ENCODE results near the gene PDIK1L. TPM values are rescaled to one million over a fixed set of nuclear protein-coding genes. Genes with fewer than 3 reads are reported as not detected.
"Not testable (repeated sequence)": the region's sequence is repeated elsewhere in the genome, so short reads cannot be mapped to it uniquely, and the experiment has no call there.

The PDIK1L gene
- total RNA-seq, 4 donors from 2014 or later, result 4.4 to 8.7 (median 5.9) TPM

DNA sequence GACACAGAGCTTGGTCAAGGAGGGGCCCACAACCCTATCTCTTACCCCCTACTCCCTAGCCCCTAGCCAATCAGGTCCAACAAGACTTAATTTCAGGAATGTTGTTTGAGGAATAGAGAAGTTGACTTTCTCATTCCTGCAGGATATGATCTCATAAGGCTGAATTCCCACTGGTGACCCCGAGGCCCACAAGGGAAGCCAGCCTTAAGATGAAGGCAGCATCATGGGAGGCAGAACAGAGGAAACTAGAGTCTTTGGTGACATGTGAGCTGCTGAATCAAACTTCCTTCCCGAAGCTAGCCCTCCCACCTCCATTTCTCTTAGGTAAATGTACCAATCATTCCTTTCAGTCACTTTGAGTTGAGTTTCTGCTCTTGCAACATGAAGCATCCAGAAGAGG lies 9.1 kb upstream of the PDIK1L start:
- H3K27me3 ChIP-seq, result no peaks in the 10 kb centered on the region
- H3K36me3 ChIP-seq, result no peaks in the 10 kb centered on the region
- no peak for ATAC-seq
- no peak overlapping the region for H3K4me3 ChIP-seq
- H3K4me1 ChIP-seq, result peaks cover 3 to 12% of the 10 kb centered on the region in 2 donors
- H3K27ac ChIP-seq, result no peak overlapping the region
- no peaks in the 10 kb centered on the region for H3K9me3 ChIP-seq
- no peak for DNase-seq
- TF ChIP-seq POLR2A (IDR thresholded peaks at IDR 0.05), result no peak
- TF ChIP-seq, protein P1, sequence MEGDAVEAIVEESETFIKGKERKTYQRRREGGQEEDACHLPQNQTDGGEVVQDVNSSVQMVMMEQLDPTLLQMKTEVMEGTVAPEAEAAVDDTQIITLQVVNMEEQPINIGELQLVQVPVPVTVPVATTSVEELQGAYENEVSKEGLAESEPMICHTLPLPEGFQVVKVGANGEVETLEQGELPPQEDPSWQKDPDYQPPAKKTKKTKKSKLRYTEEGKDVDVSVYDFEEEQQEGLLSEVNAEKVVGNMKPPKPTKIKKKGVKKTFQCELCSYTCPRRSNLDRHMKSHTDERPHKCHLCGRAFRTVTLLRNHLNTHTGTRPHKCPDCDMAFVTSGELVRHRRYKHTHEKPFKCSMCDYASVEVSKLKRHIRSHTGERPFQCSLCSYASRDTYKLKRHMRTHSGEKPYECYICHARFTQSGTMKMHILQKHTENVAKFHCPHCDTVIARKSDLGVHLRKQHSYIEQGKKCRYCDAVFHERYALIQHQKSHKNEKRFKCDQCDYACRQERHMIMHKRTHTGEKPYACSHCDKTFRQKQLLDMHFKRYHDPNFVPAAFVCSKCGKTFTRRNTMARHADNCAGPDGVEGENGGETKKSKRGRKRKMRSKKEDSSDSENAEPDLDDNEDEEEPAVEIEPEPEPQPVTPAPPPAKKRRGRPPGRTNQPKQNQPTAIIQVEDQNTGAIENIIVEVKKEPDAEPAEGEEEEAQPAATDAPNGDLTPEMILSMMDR (IDR thresholded peaks at IDR 0.05 in 4 of 5, conservative IDR thresholded peaks at IDR 0.05 in 1 of 5), result no peak
- intact Hi-C loops (cut with DNase I; ENCODE audit: low total_unique reads), result no loop called here
- in situ Hi-C loops (cut with MboI; ENCODE audit: low sequenced_read_pairs in 4 of 4), result loop anchor here in 2 of 4 donors (5.0 kb wide), 1 partner anchor 45 kb away; no protein-coding TSS in a partner anchor

DNA sequence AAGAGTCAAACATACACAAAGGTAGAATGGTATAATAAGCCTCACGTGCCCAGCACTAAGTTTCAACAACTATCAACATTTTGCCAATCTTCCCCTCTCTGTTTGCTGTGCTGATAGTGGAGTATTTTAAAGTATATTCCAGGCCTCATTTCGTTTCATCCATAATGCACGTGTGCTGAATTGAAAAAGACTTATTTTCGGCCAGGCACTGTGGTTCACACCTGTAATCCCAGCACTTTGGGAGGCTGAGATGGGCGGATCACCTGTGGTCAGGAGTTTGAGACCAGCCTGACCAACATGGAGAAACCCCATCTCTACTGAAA lies 6.4 kb upstream of the PDIK1L start:
- not testable (repeated sequence) for H3K36me3 ChIP-seq, DNase-seq, ATAC-seq, H3K9me3 ChIP-seq, H3K27me3 ChIP-seq, H3K4me3 ChIP-seq
- intact Hi-C loops (cut with DNase I; ENCODE audit: low total_unique reads) (loop anchor here (1.0 kb wide), 2 partner anchors 40 to 216 kb away; no protein-coding TSS in a partner anchor), in situ Hi-C loops (cut with MboI; ENCODE audit: low sequenced_read_pairs in 4 of 4) (loop anchor here in 2 of 4 donors (5.0 kb wide), 1 partner anchor 42 kb away; no protein-coding TSS in a partner anchor)
- H3K27ac ChIP-seq, result peak overlapping the region in 2 of 4 donors; percentile 53 to 61
- peaks cover 10 to 13% of the 10 kb centered on the region in 2 donors for H3K4me1 ChIP-seq

DNA sequence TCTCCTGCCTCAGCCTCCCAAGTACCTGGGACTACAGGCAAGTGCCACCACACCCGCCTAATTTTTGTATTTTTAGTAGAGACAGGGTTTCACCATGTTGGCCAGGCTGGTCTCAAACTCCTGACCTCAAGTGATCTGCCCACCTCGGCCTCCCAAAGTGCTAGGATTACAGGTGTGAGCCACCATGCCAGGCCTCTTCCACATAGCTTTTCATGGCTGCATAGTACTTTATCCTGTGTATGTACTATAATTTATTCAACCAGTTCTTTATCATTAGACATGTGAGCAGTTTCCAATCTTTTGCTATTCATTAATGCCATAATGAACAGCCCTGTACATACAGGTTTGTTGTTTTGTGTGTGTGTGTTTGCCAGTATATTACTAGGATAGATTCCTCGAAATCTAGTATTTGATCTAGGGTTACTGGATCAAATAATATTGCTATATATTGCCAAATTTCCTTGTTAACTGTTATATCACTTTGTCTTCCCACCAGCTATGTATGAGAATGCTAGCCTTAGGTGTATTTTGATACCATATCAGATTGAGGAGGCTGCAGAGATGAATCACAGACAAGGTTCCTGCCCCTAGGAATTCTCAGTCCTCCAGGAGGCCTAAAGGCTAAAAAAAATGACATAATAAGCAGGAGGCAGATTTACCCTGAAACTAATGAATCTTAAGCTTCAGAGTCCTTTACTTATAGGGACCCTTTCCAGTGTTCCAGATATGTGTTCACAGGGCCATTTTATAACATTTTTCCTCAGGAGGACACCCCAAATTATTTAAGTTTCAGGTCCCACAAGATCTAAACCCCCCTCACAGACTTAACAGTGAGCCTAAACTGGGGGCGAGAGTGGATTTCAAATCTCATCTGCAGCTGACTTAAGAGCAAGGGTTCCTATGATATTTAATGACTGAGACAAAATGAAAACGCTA lies 2.1 kb upstream of the PDIK1L start:
- no peak overlapping the region for H3K4me3 ChIP-seq
- H3K27ac ChIP-seq, result peak overlapping the region; percentile 96 to 98 (median 97)
- H3K9me3 ChIP-seq, result no peaks in the 10 kb centered on the region
- TF ChIP-seq POLR2A (IDR thresholded peaks at IDR 0.05), result no peak
- TF ChIP-seq, protein P1 (IDR thresholded peaks at IDR 0.05 in 4 of 5, conservative IDR thresholded peaks at IDR 0.05 in 1 of 5), result no peak
- no peaks in the 10 kb centered on the region for H3K27me3 ChIP-seq
- H3K36me3 ChIP-seq, result no peaks in the 10 kb centered on the region
- H3K4me1 ChIP-seq, result peaks cover 28 to 36% of the 10 kb centered on the region in 2 donors
- DNase-seq (no peak), ATAC-seq (no peak)
- in situ Hi-C loops (cut with MboI; ENCODE audit: low sequenced_read_pairs in 4 of 4), result loop anchor here in 2 of 4 donors (5.0 kb wide), 1 partner anchor 38 kb away; no protein-coding TSS in a partner anchor
- intact Hi-C loops (cut with DNase I; ENCODE audit: low total_unique reads), result loop anchor here (2.0 to 5.0 kb wide), 4 partner anchors 15 to 128 kb away; no protein-coding TSS in a partner anchor

DNA sequence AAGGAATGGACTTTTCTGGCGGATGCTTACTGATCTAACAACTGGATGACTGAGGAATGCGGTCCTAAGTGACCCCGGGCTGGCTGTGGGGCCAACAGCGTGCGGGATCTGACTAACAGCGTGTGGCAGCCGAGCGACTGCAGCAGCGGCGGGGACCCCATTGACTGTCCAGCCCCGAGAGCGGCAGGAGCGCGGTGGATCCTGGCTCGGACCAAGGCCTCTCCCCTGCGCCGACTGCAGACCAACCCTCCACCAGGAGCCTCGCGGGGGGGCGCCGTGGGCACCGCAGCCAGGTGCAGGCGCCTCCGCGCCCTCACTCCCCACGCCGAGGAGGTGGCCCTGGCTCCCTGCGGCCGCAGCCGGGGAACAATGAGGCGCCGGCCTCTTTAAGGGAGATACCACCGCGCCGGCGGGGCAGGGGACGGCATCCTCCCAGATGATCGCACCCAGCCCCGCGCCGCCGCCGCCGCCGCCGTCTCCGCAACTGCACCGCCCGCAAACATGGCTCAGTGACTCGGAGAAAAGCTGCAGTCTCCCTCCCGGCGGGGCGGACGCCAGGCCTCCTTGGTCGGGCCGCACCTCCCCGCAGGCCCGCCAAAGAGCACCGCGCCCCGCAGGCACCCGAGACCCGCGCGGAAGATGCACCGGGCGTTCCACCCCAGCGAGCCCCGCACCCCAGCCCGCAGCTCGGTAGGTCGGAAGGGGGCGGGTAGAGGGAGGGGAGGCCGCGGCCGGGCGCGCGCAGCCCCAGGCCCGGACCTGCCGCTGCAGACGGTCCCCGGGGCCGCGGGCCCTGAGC lies 694 bp upstream of the PDIK1L start:
- TF ChIP-seq, protein P1 (IDR thresholded peaks at IDR 0.05 in 4 of 5, conservative IDR thresholded peaks at IDR 0.05 in 1 of 5), result no peak
- TF ChIP-seq POLR2A (IDR thresholded peaks at IDR 0.05), result peak in 1 of 2 donors; percentile 16
- Histone ChIP-seq H3K27ac (peak overlapping the region; percentile 96 to 98 (median 97)), H3K36me3 (no peaks in the 10 kb centered on the region), H3K9me3 (no peaks in the 10 kb centered on the region), H3K4me3 (peak overlapping the region; percentile 89 to 96 (median 96)), H3K4me1 (peaks cover 35 to 44% of the 10 kb centered on the region in 2 donors), H3K27me3 (no peaks in the 10 kb centered on the region)
- intact Hi-C loops (cut with DNase I; ENCODE audit: low total_unique reads), result loop anchor here (2.0 to 5.0 kb wide), 4 partner anchors 14 to 126 kb away; no protein-coding TSS in a partner anchor
- DNase-seq, result peak; percentile 49 to 74
- peak; percentile 31 to 54 for ATAC-seq
- in situ Hi-C loops (cut with MboI; ENCODE audit: low sequenced_read_pairs in 4 of 4), result no loop called here
